ENCODE measurements around the gene ABCG1.

DNA sequence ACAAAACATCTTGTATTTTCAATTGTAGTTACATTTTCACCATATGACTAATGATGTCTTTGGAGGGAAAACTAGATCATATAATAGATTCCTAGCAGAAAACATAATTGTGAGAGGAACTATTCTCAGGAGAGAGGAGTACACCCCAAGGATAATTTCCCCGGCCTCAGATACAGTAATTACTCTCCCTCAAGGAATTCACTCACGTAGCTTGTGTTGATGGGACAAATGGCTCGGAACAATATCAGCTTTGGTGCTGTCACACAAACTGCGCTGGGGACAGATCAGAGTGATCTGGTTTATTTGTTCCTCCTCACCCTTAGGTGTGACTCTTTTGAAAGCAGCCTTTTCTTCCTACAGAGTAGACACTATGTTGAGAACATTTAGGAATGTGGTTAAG is 11.2 kb downstream of the ABCG1 start:
- TF ChIP-seq, protein P1, sequence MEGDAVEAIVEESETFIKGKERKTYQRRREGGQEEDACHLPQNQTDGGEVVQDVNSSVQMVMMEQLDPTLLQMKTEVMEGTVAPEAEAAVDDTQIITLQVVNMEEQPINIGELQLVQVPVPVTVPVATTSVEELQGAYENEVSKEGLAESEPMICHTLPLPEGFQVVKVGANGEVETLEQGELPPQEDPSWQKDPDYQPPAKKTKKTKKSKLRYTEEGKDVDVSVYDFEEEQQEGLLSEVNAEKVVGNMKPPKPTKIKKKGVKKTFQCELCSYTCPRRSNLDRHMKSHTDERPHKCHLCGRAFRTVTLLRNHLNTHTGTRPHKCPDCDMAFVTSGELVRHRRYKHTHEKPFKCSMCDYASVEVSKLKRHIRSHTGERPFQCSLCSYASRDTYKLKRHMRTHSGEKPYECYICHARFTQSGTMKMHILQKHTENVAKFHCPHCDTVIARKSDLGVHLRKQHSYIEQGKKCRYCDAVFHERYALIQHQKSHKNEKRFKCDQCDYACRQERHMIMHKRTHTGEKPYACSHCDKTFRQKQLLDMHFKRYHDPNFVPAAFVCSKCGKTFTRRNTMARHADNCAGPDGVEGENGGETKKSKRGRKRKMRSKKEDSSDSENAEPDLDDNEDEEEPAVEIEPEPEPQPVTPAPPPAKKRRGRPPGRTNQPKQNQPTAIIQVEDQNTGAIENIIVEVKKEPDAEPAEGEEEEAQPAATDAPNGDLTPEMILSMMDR (IDR thresholded peaks at IDR 0.05 in 4 of 5, conservative IDR thresholded peaks at IDR 0.05 in 1 of 5): no peak
- TF ChIP-seq POLR2A (IDR thresholded peaks at IDR 0.05): no peak
